ENCODE measurements around the gene TSPAN4.

The TSPAN4 gene

GRCh38 chr11:821512-822371 lies 20.9 kb upstream of the TSPAN4 start:
- no peak for FAIRE-seq
- no peak for DNase-seq (ENCODE audit: extremely low spot score, insufficient read length, low read depth)

GRCh38 chr11:823441-824291 lies 19.0 kb upstream of the TSPAN4 start:
- DNase-seq (ENCODE audit: extremely low spot score, insufficient read length, low read depth) = no peak
- FAIRE-seq = no peak

- DNase-seq (ENCODE audit: extremely low spot score, insufficient read length, low read depth) (no peak), FAIRE-seq (no peak)
Measured at GRCh38 chr11:824292-824880, 18.3 kb upstream of the TSPAN4 start.

- DNase-seq (ENCODE audit: extremely low spot score, insufficient read length, low read depth) (no peak), FAIRE-seq (no peak)
Measured at GRCh38 chr11:824942-825341, 17.7 kb upstream of the TSPAN4 start.

- FAIRE-seq (no peak), DNase-seq (ENCODE audit: extremely low spot score, insufficient read length, low read depth) (no peak)
Measured at GRCh38 chr11:825366-826226, 17.1 kb upstream of the TSPAN4 start.

GRCh38 chr11:826227-826621 lies 16.4 kb upstream of the TSPAN4 start:
- peak; percentile 72 for FAIRE-seq
- no peak for DNase-seq (ENCODE audit: extremely low spot score, insufficient read length, low read depth)

- DNase-seq (ENCODE audit: extremely low spot score, insufficient read length, low read depth) = no peak
- no peak for FAIRE-seq
Measured at GRCh38 chr11:826836-827145, 15.9 kb upstream of the TSPAN4 start.

GRCh38 chr11:827146-827896 lies 15.3 kb upstream of the TSPAN4 start:
- FAIRE-seq (peak; percentile 94), DNase-seq (ENCODE audit: extremely low spot score, insufficient read length, low read depth) (no peak)

- DNase-seq (ENCODE audit: extremely low spot score, insufficient read length, low read depth) (no peak), FAIRE-seq (no peak)
Measured at GRCh38 chr11:827897-828192, 14.8 kb upstream of the TSPAN4 start, which contains the start of gene CRACR2B. CRACR2B (plus strand) TSS chr11:827919; CDS start chr11:828608, 689 bp downstream.

GRCh38 chr11:828506-829175 lies 14.0 kb upstream of the TSPAN4 start:
- no peak for FAIRE-seq
- DNase-seq (ENCODE audit: extremely low spot score, insufficient read length, low read depth) = no peak

- no peak for DNase-seq (ENCODE audit: extremely low spot score, insufficient read length, low read depth)
- peak; percentile 77 for FAIRE-seq
Measured at GRCh38 chr11:829176-829846, 13.3 kb upstream of the TSPAN4 start.

GRCh38 chr11:829847-830294 lies 12.8 kb upstream of the TSPAN4 start:
- DNase-seq (ENCODE audit: extremely low spot score, insufficient read length, low read depth) = no peak
- FAIRE-seq = no peak

- FAIRE-seq (peak; percentile 76), DNase-seq (ENCODE audit: extremely low spot score, insufficient read length, low read depth) (no peak)
Measured at GRCh38 chr11:830295-831117, 12.1 kb upstream of the TSPAN4 start.

GRCh38 chr11:831118-831864 lies 11.4 kb upstream of the TSPAN4 start:
- FAIRE-seq (no peak), DNase-seq (ENCODE audit: extremely low spot score, insufficient read length, low read depth) (no peak)

GRCh38 chr11:831961-832528 lies 10.6 kb upstream of the TSPAN4 start:
- DNase-seq (ENCODE audit: extremely low spot score, insufficient read length, low read depth) (no peak), FAIRE-seq (no peak)

GRCh38 chr11:832529-833113 lies 10.0 kb upstream of the TSPAN4 start, which contains the start of gene CD151:
CD151 (plus strand) TSS chr11:832952; CDS start chr11:836070, 3,118 bp downstream.
- DNase-seq (ENCODE audit: extremely low spot score, insufficient read length, low read depth) = no peak

More at GRCh38 chr11:832529-833113, 10.0 kb upstream of the TSPAN4 start, which contains the start of gene CD151:
- FAIRE-seq = no peak

Data from GM18507 (cell line).